Suppressor macrophage treated with lipopolysaccharide for 4 hours (primary cell): ENCODE measurements around the gene CCDC154.
A peak's percentile ranks its signal among the peaks of the same experiment; 100 is the strongest.

Source experiments
- DNase-seq: peaks from one replicate; pipeline ENCODE4 v3.0.0-alpha.2; 2020

Gene CCDC154

GRCh38 chr16:1413684-1414531 is 30.4 kb downstream of the CCDC154 start:
- peak; percentile 64 for DNase-seq

- DNase-seq, result no peak
Measured at GRCh38 chr16:1412847-1413246, 31.5 kb downstream of the CCDC154 start.

GRCh38 chr16:1408171-1408837 is 36.1 kb downstream of the CCDC154 start:
- peak; percentile 95 for DNase-seq

GRCh38 chr16:1407753-1408152 is 36.6 kb downstream of the CCDC154 start:
- DNase-seq, result no peak

- DNase-seq, result no peak
Measured at GRCh38 chr16:1403733-1404132, 40.6 kb downstream of the CCDC154 start.

GRCh38 chr16:1403036-1403435 is 41.3 kb downstream of the CCDC154 start:
- no peak for DNase-seq

- DNase-seq, result no peak
Measured at GRCh38 chr16:1401758-1402154, 42.6 kb downstream of the CCDC154 start.

- no peak for DNase-seq
Measured at GRCh38 chr16:1401061-1401757, 43.1 kb downstream of the CCDC154 start.

- DNase-seq, result no peak
Measured at GRCh38 chr16:1398826-1399581, 45.4 kb downstream of the CCDC154 start.

GRCh38 chr16:1398351-1398750 is 46.0 kb downstream of the CCDC154 start:
- DNase-seq, result no peak

- no peak for DNase-seq
Measured at GRCh38 chr16:1397779-1398178, 46.6 kb downstream of the CCDC154 start.

- DNase-seq, result no peak
Measured at GRCh38 chr16:1395444-1396031, 48.8 kb downstream of the CCDC154 start.

GRCh38 chr16:1394367-1394951 is 49.9 kb downstream of the CCDC154 start:
- DNase-seq, result no peak

- no peak for DNase-seq
Measured at GRCh38 chr16:1393613-1394176, 50.7 kb downstream of the CCDC154 start.

GRCh38 chr16:1392826-1393225 is 51.5 kb downstream of the CCDC154 start:
- no peak for DNase-seq

GRCh38 chr16:1390239-1390779 is 54.0 kb downstream of the CCDC154 start:
- no peak for DNase-seq

GRCh38 chr16:1389762-1390161 is 54.6 kb downstream of the CCDC154 start:
- DNase-seq, result no peak

GRCh38 chr16:1387331-1387730 is 57.0 kb downstream of the CCDC154 start:
- DNase-seq, result no peak

GRCh38 chr16:1385232-1385631 is 59.1 kb downstream of the CCDC154 start:
- no peak for DNase-seq
